H1 (cell line): Measurements from ENCODE around the gene GLRB.

ENCODE experiments used
- ATF3 ChIP-seq: IDR thresholded peaks from 2 replicates; pipeline ENCODE4 v1.6.1; 2011; ENCODE audit warnings: low read depth, mild to moderate bottlenecking, low read length; ENCODE audit not compliant: insufficient read depth
- CEBPB ChIP-seq: IDR thresholded peaks from 2 replicates; pipeline ENCODE4 v1.6.1; 2012; ENCODE audit warnings: low read depth, low read length
- EP300 ChIP-seq, 2 experiments: IDR thresholded peaks; 1 replicate in 1 of 2; 2 replicates in 1 of 2; pipeline ENCODE4 v1.6.1; 2011 to 2012; ENCODE audit warnings: low read depth in 2 of 2, low read length in 2 of 2, mild to moderate bottlenecking in 2 of 2, borderline replicate concordance in 1 of 2, inconsistent platforms in 1 of 2, moderate library complexity in 1 of 2
- EZH2 ChIP-seq: fragments of 200-600 bp; sonication (generic); IDR thresholded peaks from 2 replicates; pipeline ENCODE4 v1.7.1; 2012; ENCODE audit warnings: low read depth, mild to moderate bottlenecking, moderate library complexity, low read length, inconsistent platforms; ENCODE audit not compliant: severe bottlenecking
- PHF8 ChIP-seq: fragments of 200-600 bp; sonication (generic); conservative IDR thresholded peaks from 2 replicates; pipeline ENCODE4 v1.7.1; 2012; ENCODE audit warnings: low read depth, mild to moderate bottlenecking, inconsistent platforms, low read length, moderate library complexity
- POLR2AphosphoS5 ChIP-seq: IDR thresholded peaks from 2 replicates; pipeline ENCODE4 v1.6.1; 2011; ENCODE audit warnings: low read depth, low read length
- RNF2 ChIP-seq: fragments of 200-900, 300-1000 bp; sonication (generic); IDR thresholded peaks from 2 replicates; pipeline ENCODE4 v1.7.1; 2016; ENCODE audit warnings: borderline replicate concordance, low read depth, mild to moderate bottlenecking, antibody characterized with exemption, low read length; ENCODE audit not compliant: poor library complexity, severe bottlenecking; ENCODE audit errors: missing control alignments
- SRF ChIP-seq: IDR thresholded peaks from 2 replicates; pipeline ENCODE4 v1.6.1; 2011; ENCODE audit warnings: mild to moderate bottlenecking, low read depth, low read length, moderate library complexity
- USF2 ChIP-seq: IDR thresholded peaks from 2 replicates; pipeline ENCODE4 v1.6.1; 2011; ENCODE audit warnings: low read length, improper control_type of control experiment

- no peak for TF ChIP-seq USF2
- TF ChIP-seq PHF8 = no peak
- TF ChIP-seq RNF2 = no peak
- TF ChIP-seq CEBPB = no peak
- TF ChIP-seq EZH2 = no peak
- no peak for TF ChIP-seq SRF
- no peak for TF ChIP-seq ATF3
- no peak for TF ChIP-seq POLR2AphosphoS5
- no peak for TF ChIP-seq EP300 (IDR thresholded peaks at IDR 0.05; ENCODE audit: borderline replicate concordance in 1 of 2, low read depth in 2 of 2, low read length in 2 of 2)
Measured at GRCh38 chr4:157221426-157221894, 145.5 kb downstream of the GLRB start.
